Measurements from ENCODE around the gene FBXL5.

The FBXL5 gene

GRCh38 chr4:15558561-15558960, 96.6 kb downstream of the FBXL5 start:
- DNase-seq (ENCODE audit: low read depth in 2 of 2) = no peak

- no peak for DNase-seq (ENCODE audit: low read depth in 2 of 2)
Observed at GRCh38 chr4:15557786-15558550, 97.2 kb downstream of the FBXL5 start.

DNA sequence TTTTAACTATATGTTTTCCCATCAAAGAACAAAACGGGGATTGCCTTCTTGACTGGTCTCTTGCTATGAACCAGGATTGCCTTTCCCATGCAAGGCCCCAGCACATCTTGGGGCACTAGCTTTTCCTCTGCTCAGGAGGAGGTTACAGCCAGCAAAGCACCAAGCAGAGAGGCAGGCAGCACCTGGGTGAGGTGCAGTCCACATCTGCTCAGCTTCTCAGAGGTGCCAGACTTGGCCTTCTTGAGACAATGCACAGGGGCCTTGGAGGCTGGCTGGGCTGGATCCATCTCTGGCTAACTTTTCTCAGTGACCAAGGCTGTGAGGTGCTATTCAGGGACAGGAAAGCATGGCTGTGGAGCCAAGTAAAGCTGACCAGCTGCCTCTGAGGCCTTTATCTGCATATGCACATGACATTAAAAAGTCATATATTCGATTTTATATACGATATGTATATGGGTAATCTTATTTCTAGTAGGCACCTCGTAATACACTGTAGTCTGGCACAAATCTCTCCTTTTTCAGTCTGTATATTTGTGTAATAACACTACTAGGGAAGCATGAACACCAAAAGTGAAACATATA, 98.6 kb downstream of the FBXL5 start:
- DNase-seq (ENCODE audit: low read depth in 2 of 2) = no peak
